ENCODE data around the gene FMO5.
"Not testable (repeated sequence)": the region's sequence is repeated elsewhere in the genome, so short reads cannot be mapped to it uniquely, and the experiment has no call there.

FMO5 gene

DNA sequence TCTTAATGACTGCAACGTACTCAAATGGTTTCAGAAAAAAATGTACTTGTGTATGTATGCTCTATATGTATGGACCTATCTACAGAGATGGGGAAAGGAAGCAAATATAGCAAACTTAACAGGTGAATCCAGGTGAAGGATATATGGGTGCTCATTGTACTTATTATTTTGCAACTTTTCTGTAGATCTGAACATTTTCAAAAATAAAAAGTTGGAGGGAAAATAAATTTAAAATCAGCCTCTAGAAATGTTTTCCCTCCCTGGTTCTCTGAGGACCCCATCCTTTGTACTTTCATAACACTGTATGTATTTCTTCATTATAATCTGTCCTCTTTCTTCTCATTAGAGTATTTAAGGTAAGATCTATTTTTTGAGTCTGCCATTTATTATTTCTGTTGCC, 17.9 kb downstream of the FMO5 start:
- no peak for DNase-seq (ENCODE audit: low read depth)

DNA sequence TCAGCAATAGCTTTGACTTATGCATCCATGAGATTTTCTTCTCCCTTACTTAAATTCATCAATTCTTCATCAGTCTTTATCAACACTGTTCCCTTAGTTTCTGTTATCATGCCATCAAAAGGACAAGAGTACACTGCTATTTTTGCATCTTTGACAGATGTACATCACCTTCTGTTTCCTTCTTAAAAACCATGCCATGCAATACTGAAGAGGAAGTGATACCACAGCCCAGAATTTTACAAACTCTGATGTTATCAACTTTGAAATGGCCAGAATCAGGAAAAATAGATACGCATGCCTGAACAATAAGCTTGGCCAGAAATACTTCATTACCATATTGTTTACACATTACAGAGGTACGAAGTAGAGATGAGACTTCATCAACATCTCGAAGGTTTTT, 21.1 kb downstream of the FMO5 start:
- no peak for DNase-seq (ENCODE audit: low read depth)

DNA sequence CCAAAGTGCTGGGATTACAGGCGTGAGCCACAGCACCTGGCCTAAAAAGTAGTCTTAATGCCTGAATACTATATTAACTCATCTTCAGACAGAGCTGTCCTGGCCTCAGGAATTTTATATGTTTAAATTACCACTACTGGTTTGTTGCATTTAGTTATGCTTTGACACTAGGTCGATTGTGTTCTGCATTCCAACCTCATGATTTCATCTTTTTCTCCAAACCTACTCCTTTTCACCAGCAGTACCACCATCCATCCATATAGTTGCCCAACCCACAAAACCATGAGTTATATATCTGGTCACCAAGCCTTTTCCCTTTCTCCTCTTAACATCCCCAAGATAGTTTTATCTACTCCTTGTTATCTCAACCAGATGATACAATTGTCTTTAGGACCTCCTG, 22.6 kb downstream of the FMO5 start:
- no peak for DNase-seq (ENCODE audit: low read depth)

DNA sequence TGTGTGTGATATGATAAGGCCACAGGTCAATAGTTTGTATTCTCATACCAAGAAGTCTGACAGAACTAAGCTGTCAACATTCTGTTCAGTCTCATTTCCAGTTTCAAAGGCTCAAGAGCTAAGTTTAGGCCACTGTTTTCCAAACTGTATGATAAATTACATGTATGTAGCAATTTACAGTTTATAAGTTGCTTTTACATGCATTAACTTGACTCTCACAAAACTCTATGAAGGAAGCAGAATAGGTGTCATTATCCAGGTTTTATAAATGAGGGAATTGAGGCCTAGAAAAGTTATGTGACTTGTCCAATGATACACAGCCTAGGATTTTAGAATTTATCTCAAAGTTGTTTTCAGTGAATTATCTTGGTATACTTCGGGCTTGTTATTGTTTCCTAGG, 23.4 kb downstream of the FMO5 start:
- no peak for DNase-seq (ENCODE audit: low read depth)

DNA sequence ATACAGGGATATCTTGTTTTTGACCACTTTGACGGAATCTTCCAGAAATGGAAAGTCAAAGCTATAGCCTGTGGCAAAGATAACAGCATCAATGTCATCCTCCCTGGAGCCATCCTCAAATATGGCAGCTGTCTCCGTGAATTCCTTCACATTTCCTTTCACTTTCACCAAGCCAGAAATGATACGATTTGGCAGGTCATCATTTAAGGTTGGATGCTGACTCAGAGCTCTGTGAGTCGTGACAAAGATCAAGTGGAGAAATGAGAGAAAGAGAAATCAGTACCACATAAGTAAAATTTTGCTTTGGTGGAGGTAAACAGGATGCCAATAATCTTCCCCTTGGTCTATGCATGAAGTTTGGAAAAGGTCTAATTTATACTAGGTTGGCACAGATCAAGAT, 23.9 kb downstream of the FMO5 start:
- DNase-seq (ENCODE audit: low read depth) = no peak

DNA sequence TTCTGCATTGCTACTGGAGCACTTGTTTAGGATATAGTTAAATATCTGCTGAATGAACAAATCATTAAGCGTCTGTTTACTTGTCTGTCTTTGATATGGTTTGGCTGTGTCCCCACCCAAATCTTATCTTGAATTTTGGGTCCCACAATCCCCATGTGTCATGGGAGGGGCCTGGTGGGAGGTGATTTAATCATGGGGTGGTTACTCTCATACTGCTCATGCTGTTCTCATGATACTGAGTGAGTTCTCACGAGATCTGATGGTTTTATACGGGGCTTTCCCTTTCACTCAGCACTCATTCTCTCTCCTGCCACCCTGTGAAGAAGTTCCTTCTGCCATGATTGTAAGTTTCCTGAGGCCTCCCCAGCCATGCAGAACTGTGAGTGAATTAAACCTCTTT, 27.8 kb downstream of the FMO5 start:
- not testable (repeated sequence) for DNase-seq (ENCODE audit: low read depth)

DNA sequence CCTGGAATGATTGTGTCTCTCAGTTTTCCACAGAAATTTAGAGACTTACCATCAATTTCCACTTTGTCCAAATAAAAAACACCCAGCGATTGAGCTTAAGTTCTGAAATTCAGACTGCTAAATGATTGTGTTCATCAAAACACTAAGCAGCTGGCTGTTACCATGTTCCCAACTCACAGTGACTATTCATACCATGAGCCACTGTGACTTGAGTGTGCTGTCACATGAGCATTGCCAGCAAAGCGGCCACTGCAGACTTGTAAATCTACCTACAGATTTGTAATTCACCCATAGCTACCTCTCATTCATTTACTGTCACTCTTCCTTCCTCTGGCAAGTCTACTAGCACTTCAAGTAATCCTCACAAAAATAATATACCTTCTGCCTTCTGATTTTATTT, 35.6 kb downstream of the FMO5 start:
- no peak for DNase-seq (ENCODE audit: low read depth)

DNA sequence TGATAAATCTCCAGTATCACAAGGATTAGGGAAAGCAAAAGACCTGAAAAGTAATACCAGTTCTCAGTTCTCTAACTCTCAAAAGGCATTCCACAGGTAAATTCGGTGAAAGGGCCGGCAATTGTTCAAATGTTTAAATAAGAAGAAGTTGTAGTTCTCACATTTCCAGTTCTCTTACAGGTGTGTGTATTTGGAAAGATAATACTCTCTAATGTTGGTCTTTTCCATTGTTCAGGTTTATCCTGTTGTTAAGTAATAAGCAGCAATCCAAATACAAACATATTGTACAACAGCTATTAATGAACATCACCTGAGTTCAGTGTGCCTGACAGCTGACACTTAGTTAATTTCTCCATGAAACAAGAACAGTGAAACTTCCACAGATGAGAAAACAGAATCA, 39.7 kb downstream of the FMO5 start:
- DNase-seq (ENCODE audit: low read depth) = no peak

DNA sequence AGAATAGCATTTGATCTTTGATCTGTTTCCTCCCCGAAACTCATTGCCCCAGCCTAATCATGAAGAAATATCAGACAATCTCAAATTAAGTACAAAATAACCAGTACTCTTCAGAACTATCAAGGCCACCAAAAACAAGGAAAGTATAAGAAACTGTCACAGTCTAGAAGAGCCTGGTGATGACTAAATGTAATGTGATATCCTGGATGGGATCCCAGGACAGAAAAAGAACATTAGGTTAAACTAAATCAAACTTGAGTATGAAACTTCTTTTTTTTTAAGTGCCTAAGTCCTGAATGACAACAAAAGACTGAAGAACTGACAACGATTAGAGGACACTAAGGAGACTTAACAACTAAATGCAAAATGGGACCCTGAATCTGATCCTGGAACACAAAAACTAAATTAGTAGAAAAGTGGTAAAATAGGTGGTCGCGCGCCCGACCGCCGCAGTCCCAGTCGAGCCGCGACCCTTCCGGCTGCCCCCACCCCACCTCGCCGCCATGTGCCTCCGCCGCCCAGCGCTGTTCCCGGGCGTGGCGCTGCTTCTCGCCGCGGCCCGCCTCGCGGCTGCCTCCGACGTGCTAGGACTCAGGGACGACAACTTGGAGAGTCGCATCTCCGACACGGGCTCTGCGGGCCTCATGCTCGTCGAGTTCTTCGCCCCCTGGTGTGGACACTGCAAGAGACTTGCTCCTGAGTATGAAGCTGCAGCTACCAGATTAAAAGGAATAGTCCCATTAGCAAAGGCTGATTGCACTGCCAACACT, 47.3 kb downstream of the FMO5 start:
- DNase-seq (ENCODE audit: low read depth) = peak; percentile 38

DNA sequence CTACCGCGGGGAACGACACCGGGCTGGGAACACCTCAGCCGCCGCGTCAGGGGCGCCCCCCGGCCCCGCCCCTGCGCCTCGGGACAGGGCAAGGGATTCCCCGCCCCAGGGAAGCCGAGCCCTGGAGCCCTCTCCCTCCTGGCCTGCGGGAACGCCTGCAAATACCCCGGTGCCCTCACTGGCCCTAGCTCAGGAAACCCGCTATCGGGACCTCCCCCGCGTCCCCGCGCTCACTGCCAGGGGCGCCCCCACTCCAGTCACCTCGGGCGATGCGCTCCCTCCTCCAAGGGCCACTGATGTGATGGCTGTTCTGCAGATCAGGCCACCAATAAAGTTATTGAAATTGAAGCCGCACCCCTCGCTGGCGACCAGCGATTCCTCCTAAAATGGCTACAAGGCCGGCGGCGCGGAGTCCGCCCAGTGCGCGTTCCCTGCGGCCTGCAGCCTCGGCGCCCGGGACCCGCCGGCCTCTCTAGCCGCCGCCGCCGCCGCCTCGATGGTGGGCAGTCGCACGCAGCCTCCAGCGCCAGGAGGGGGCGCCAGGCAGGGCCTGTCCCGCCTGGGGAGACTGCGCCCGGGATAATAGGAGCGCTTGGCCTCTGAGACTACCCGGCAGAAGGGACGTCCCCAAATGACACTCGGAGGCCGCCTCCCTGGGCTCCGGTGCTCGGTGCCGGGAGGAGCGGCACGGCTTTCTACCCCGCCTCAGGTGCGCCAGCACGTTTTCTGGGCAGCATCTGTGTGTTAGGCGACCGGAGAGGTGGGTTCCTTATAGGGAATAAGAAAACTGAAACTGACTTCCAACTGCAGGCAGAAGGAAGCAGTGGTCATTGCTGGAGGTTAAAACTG, 52.7 kb downstream of the FMO5 start, which contains the start of gene PRKAB2:
Gene PRKAB2 (minus strand): TSS at position 303 of the 849 bp plus-strand sequence. CDS start 326 bp downstream, outside the sequence.
- peak; percentile 93 for DNase-seq (ENCODE audit: low read depth)

DNA sequence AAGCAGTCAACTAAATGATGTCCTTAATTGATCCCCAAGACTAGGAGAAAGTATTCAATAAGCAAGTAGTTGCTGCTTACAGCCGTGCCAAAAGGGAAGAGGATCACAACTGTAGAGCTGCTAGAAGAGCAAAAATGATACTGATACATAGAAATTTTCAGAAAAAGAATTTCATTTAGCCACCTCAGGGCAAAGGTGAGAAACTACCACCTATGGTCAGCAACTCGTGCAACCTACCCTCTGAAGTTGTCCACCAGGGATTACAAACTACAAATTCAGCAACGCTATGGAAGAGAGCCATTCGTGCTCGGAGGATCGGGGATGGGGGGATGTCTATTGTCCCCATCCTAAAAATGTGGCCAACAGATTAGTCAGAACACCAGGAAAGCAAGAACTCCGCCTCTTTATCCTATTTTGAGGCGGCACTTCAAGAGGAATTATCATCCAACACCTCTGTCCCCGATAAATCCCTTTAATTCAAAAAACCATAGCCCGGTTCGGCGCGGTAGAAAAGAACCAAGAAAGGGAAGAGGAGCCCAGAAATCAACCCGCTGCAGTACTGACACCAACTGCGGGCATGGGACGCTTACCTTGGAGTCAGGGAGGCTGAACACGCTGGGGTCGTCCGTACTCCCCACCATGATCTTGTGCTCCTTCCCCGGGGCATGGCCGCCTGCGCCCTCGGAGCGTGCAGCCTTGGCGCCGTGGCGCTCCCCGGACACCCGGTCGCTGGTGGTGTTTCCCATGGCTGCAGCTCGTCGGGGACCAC, 53.6 kb downstream of the FMO5 start:
- no peak for DNase-seq (ENCODE audit: low read depth)

DNA sequence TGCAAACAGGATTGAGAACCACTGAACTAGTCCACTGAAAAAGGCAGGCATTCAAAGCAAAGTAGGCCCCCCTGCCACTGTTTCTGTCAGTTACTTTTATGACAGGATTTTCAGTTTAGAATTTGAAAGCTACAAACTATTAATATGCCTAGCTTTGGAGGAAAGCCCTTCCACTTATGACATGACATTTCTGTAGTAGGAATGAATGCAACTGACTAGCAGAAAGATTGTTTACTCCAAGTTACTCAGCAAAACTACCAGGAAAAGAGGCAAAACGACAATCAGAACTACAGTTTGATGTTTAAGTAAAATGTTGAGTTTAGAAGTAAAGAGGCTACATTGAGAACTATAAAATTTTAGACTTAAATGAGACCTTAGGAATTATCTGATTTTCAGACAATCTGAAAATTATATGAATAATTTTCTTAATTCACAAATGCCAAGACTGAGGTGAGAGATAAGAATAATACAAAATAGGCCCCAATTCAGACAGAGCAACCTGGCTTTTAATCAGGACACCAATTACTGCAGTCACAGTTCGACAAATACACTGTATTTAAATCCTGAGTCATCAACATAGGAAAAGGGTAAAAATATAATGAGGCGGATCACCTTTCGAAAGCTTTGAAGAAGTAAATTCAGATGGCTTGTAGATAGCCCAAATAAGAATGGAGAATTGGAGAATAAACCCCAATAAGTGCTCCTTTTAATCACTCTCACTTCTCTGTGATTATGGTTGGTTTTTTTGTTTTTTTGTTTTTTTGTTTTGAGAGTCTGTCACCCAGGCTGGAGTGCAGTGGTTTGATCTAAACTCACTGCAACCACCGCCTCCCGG, 55.1 kb downstream of the FMO5 start:
- DNase-seq (ENCODE audit: low read depth) = no peak

DNA sequence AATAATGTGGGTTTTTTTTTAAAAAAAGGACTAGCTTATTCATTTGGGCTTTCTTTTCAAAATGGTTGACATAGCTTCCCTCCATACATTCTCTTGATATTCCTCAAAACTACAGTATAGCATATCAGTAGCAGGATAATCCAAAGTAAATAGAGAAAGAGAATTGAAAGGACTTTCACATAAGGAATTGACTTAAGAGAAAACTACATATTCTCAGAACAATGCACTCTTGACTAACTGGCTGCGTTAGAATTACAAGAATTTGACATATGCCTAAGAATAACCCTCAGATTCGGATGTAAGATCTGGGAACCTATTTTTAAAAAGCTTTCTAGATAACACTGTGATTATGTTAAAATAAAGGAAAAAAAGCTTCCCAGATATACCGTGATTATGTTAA, 56.0 kb downstream of the FMO5 start:
- DNase-seq (ENCODE audit: low read depth) = no peak

DNA sequence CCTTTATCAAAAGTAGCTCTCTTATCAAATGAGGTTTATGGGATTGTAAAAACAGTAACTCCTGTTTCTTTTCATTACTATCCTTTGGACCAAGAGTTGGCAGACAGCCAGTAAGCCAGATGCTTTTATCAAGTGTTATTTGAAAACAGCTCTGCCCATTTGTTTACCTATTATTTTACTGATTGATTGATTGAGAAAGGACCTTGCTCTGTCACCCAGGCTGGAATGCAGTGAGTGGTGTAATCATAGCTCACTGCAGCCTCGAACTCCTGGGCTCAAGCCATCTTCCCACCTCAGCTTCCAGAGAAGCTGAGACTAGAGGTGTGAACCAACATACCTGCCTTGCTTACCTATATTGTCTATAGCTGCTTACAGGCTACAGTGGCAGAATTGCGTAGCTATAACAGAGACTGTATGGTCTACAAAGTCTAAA, 56.5 kb downstream of the FMO5 start:
- DNase-seq (ENCODE audit: low read depth) = no peak

DNA sequence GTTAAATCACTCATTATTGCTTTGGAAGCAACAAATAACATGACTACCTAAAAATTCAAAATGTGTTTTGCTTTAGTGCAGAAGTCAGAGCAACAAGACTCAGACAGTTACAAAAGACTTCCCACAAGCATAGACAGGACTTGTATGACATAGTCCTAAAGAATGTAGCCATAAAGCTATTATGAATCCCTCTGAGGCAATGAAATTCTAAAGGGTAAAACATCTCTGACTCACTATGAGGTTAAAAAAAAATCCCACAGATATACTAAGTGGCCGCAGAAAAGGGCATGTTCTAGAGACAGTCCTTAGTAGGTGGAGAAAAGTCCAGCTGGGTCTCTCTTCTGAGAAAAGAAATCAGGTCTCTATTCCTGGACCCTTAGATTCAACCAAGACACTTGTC, 57.8 kb downstream of the FMO5 start:
- DNase-seq (ENCODE audit: low read depth) = peak; percentile 86

DNA sequence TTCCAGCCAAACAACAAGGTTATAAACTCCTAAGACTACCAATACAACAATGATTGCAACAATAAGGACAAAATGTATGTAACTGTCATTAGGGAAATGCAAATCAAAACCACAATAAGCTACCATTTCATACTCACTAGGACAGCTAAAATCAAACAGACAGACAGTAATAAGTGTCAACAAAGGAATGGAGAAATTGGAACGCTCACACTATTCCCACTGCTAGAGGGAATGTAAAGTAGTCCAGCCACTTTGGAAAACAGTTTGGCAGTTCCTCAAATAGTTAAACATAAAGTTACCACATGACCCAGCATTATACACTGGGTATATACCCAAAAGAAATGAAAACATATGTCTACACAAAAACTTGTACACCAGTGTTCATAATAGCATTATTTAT, 62.1 kb downstream of the FMO5 start:
- no peak for DNase-seq (ENCODE audit: low read depth)

DNA sequence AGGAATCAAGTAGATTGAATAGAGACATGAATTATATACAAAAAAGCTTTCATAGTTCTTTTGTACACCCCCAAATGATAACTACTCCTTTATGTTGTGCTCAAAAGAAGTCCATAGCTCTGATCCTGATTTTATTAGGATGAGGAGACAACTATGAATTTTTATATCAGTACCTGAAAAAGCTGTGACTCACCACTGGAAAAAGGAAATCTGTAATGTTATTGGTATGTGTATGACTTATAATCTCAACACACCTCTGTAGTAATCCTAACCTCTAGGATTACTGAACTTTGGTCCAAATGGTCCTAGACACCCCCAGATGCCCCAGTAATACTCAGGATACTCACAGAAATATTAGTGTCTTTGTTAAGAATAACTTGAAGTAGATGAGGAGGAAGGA, 63.0 kb downstream of the FMO5 start:
- no peak for DNase-seq (ENCODE audit: low read depth)

DNA sequence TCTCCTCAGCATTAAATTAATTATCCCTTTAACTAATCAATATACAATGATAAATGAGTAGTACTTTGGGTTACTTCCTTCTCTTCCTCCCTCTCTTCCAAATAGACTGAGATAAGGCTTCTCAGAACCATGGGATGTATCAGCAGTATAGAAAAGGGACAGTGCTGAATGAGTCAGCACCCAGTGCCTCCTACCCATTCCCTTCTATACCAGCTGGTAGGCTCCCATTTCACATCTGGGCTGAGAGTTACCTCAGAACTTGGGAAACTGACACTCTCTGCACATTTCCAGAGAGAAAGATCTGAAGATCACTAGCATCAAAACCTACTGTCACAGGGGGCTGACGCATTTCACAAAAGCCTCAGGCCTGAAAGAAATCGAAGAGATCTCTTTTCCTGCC, 68.0 kb downstream of the FMO5 start:
- not testable (repeated sequence) for DNase-seq (ENCODE audit: low read depth)

DNA sequence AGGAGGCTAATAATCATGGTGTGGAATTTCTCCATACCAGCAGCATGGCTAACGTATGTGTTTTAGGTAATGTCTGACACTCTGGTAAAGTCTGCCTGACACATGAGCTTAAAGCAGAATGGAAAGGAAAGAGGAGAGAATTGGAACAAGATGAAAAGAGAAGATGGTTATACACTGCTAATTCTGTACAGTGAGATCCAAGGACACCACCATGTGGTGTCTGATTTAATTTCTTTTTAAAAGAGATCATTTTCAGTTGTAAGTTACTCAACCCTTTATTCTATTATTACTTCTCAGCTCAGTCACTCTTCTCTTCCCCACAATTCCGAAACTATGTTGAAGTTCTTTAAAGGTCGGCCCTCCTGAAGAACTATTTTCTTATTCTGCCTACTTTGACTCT, 68.5 kb downstream of the FMO5 start:
- DNase-seq (ENCODE audit: low read depth) = no peak

DNA sequence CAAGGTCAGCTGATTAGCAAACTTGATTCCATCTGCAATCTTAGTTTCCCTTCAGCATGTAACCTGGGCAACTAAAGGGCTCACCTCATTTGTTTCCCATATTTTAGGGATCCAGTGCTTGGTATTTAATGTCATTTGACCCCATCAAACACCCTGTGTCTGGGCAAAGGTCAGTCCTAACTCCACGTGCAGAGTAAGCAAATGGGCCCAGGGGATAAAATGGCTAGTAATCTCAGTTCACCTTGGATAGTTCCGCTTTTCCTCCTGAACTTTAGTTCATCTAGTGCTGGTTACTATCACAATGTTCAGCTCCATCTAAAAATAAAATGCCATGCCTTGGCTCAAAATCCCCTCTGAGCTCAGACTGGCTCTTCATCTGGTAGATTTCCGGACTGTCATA, 72.4 kb downstream of the FMO5 start:
- no peak for DNase-seq (ENCODE audit: low read depth)

DNA sequence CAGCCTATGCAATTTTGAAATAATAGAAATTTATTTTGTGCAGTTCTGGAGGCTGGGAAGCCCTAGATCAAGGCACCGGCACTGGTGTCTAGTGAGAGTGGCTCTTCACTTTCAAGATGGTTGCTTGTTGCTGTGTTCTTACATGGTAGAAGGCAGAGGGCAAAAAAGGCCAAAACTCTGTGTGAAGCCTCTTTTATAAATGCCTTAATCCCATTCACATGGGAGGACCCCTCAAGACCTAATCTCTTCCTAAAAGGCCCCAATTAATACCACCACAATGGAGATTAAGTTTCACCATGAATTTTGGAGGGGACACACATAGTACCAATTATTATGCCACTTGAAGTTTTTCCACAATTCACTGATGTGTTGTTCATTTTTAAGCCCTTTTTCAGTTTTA, 73.9 kb downstream of the FMO5 start:
- no peak for DNase-seq (ENCODE audit: low read depth)

DNA sequence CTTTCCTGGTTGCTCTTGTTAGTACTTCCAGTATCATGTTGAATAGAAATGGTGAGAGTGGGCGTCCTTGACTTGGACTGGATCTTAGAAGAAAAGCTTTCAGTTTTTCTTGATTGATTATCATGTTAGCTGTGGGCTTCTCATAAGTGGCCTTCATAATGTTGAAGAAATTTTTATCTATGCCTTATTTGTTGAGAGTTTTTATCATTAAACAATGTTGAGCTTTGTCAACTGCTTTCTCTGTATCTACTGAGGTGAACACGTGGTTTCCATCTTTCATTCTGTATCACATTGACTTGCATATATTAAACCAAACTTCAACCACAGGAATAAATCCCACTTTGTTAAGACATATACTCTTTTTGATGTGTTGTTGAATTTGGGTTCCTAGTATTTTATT, 82.3 kb downstream of the FMO5 start:
- no peak for DNase-seq (ENCODE audit: low read depth)
